ENCODE measurements around the gene EFCAB8. TPM values are rescaled to one million over a fixed set of nuclear protein-coding genes. Genes with fewer than 3 reads are reported as not detected.
"Not testable (repeated sequence)": the region's sequence is repeated elsewhere in the genome, so short reads cannot be mapped to it uniquely, and the experiment has no call there.

Gene EFCAB8
- polyA plus RNA-seq, 2 donors, result 0.11 to 0.28 TPM

DNA sequence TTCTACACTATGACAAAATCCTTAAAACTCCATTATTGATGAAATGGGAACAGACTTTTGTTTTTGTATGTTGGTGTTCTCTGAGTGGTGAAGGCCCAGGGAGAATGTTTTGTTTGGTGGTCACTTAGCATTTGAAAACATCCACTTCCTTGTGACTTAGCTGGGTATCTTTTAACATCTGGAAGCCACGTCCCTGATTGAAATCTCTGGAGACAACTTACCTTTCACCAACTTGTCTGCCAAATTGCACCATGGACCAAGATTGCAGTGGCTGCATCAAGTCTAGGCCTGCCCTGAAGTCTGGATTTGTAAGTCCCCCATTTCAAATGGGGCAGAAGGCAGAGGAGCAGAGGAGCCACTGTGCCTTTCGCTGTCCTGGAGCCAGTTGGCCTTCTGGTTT is 534 bp upstream of the EFCAB8 start:
- H3K27me3 ChIP-seq (ENCODE audit: control insufficient read depth in 1 of 2, insufficient read depth in 2 of 2, low read length in 2 of 2), result no peaks in the 10 kb centered on the region
- no peak overlapping the region for H3K27ac ChIP-seq (ENCODE audit: low read depth in 2 of 2, low read length in 1 of 2)
- H3K9me3 ChIP-seq (ENCODE audit: control insufficient read depth in 2 of 2, insufficient read depth in 1 of 2, low read depth in 1 of 2, low read length in 1 of 2), result no peaks in the 10 kb centered on the region
- 55 to 74% methylated on average over 2 of the region's 2 CpGs for WGBS, 2 donors
- peaks cover 2 to 4% of the 10 kb centered on the region in 2 donors for H3K36me3 ChIP-seq (ENCODE audit: control insufficient read depth in 2 of 2, insufficient read depth in 2 of 2, low read length in 1 of 2)
- H3K4me1 ChIP-seq (ENCODE audit: control insufficient read depth in 2 of 2, insufficient read depth in 2 of 2, low read length in 1 of 2), result no peaks in the 10 kb centered on the region
- no peak overlapping the region for H3K4me3 ChIP-seq (ENCODE audit: low read depth in 1 of 2, low read length in 2 of 2)

DNA sequence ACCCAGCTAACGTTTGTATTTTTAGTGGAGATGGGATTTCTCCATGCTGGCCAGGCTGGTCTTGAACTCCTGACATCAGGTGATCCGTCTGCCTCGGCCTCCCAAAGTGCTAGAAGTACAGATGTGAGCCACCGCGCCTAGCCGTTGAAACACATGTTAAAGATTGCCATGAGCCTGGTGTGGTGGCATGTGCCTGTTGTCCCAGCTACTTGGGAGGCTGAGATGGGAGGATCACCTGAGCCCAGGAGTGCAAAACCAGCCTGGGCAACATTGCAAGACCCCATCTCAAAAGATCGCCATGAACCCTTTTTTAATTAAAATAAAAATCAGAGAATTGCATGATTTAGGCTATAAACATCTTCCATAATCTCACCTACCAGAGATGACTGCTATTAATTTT is 2.7 kb downstream of the EFCAB8 start:
- H3K27me3 ChIP-seq (ENCODE audit: control insufficient read depth in 1 of 2, insufficient read depth in 2 of 2, low read length in 2 of 2), result no peaks in the 10 kb centered on the region
- no peaks in the 10 kb centered on the region for H3K9me3 ChIP-seq (ENCODE audit: control insufficient read depth in 2 of 2, insufficient read depth in 1 of 2, low read depth in 1 of 2, low read length in 1 of 2)
- WGBS, 2 donors, result 86 to 87% methylated on average over 7 of the region's 7 CpGs
- H3K4me3 ChIP-seq (ENCODE audit: low read depth in 1 of 2, low read length in 2 of 2), result no peak overlapping the region
- no peaks in the 10 kb centered on the region for H3K4me1 ChIP-seq (ENCODE audit: control insufficient read depth in 2 of 2, insufficient read depth in 2 of 2, low read length in 1 of 2)
- H3K36me3 ChIP-seq (ENCODE audit: control insufficient read depth in 2 of 2, insufficient read depth in 2 of 2, low read length in 1 of 2), result peaks cover 0 to 2% of the 10 kb centered on the region in 2 donors
- no peak overlapping the region for H3K27ac ChIP-seq (ENCODE audit: low read depth in 2 of 2, low read length in 1 of 2)

- H3K4me3 ChIP-seq (ENCODE audit: low read depth in 1 of 2, low read length in 2 of 2), result no peak overlapping the region
- no peaks in the 10 kb centered on the region for H3K36me3 ChIP-seq (ENCODE audit: control insufficient read depth in 2 of 2, insufficient read depth in 2 of 2, low read length in 1 of 2)
- H3K27ac ChIP-seq (ENCODE audit: low read depth in 2 of 2, low read length in 1 of 2), result no peak overlapping the region
- H3K27me3 ChIP-seq (ENCODE audit: control insufficient read depth in 1 of 2, insufficient read depth in 2 of 2, low read length in 2 of 2), result no peaks in the 10 kb centered on the region
- 72 to 75% methylated on average over 2 of the region's 2 CpGs for WGBS, 2 donors
- H3K9me3 ChIP-seq (ENCODE audit: control insufficient read depth in 2 of 2, insufficient read depth in 1 of 2, low read depth in 1 of 2, low read length in 1 of 2), result no peaks in the 10 kb centered on the region
- H3K4me1 ChIP-seq (ENCODE audit: control insufficient read depth in 2 of 2, insufficient read depth in 2 of 2, low read length in 1 of 2), result no peaks in the 10 kb centered on the region
Measured at GRCh38 chr20:32869562-32869961, 10.8 kb downstream of the EFCAB8 start.

GRCh38 chr20:32870526-32870925 is 11.8 kb downstream of the EFCAB8 start:
- WGBS, 2 donors, result 94 to 99% methylated on average over 3 of the region's 3 CpGs

GRCh38 chr20:32870985-32871384 is 12.3 kb downstream of the EFCAB8 start:
- Histone ChIP-seq H3K9me3 (ENCODE audit: control insufficient read depth in 2 of 2, insufficient read depth in 1 of 2, low read depth in 1 of 2, low read length in 1 of 2) (no peaks in the 10 kb centered on the region), H3K27me3 (ENCODE audit: control insufficient read depth in 1 of 2, insufficient read depth in 2 of 2, low read length in 2 of 2) (no peaks in the 10 kb centered on the region), H3K4me3 (ENCODE audit: low read depth in 1 of 2, low read length in 2 of 2) (no peak overlapping the region), H3K27ac (ENCODE audit: low read depth in 2 of 2, low read length in 1 of 2) (no peak overlapping the region), H3K36me3 (ENCODE audit: control insufficient read depth in 2 of 2, insufficient read depth in 2 of 2, low read length in 1 of 2) (no peaks in the 10 kb centered on the region), H3K4me1 (ENCODE audit: control insufficient read depth in 2 of 2, insufficient read depth in 2 of 2, low read length in 1 of 2) (no peaks in the 10 kb centered on the region)
- WGBS, 2 donors, result 89% methylated on average over 5 of the region's 5 CpGs

More at GRCh38 chr20:32870526-32870925, 11.8 kb downstream of the EFCAB8 start:
- not testable (repeated sequence) for H3K4me1 ChIP-seq (ENCODE audit: control insufficient read depth in 2 of 2, insufficient read depth in 2 of 2, low read length in 1 of 2); H3K27me3 ChIP-seq (ENCODE audit: control insufficient read depth in 1 of 2, insufficient read depth in 2 of 2, low read length in 2 of 2); H3K36me3 ChIP-seq (ENCODE audit: control insufficient read depth in 2 of 2, insufficient read depth in 2 of 2, low read length in 1 of 2); H3K27ac ChIP-seq (ENCODE audit: low read depth in 2 of 2, low read length in 1 of 2); H3K4me3 ChIP-seq (ENCODE audit: low read depth in 1 of 2, low read length in 2 of 2); H3K9me3 ChIP-seq (ENCODE audit: control insufficient read depth in 2 of 2, insufficient read depth in 1 of 2, low read depth in 1 of 2, low read length in 1 of 2)

GRCh38 chr20:32871627-32872160 is 13.0 kb downstream of the EFCAB8 start:
- Histone ChIP-seq H3K4me3 (ENCODE audit: low read depth in 1 of 2, low read length in 2 of 2) (no peak overlapping the region), H3K27me3 (ENCODE audit: control insufficient read depth in 1 of 2, insufficient read depth in 2 of 2, low read length in 2 of 2) (no peaks in the 10 kb centered on the region), H3K27ac (ENCODE audit: low read depth in 2 of 2, low read length in 1 of 2) (no peak overlapping the region), H3K4me1 (ENCODE audit: control insufficient read depth in 2 of 2, insufficient read depth in 2 of 2, low read length in 1 of 2) (no peaks in the 10 kb centered on the region), H3K36me3 (ENCODE audit: control insufficient read depth in 2 of 2, insufficient read depth in 2 of 2, low read length in 1 of 2) (no peaks in the 10 kb centered on the region), H3K9me3 (ENCODE audit: control insufficient read depth in 2 of 2, insufficient read depth in 1 of 2, low read depth in 1 of 2, low read length in 1 of 2) (no peaks in the 10 kb centered on the region)
- 63 to 81% methylated on average over 4 of the region's 4 CpGs for whole genome bisulfite sequencing, 2 donors

- H3K27ac ChIP-seq (ENCODE audit: low read depth in 2 of 2, low read length in 1 of 2), result no peak overlapping the region
- no peaks in the 10 kb centered on the region for H3K4me1 ChIP-seq (ENCODE audit: control insufficient read depth in 2 of 2, insufficient read depth in 2 of 2, low read length in 1 of 2)
- no peaks in the 10 kb centered on the region for H3K9me3 ChIP-seq (ENCODE audit: control insufficient read depth in 2 of 2, insufficient read depth in 1 of 2, low read depth in 1 of 2, low read length in 1 of 2)
- H3K4me3 ChIP-seq (ENCODE audit: low read depth in 1 of 2, low read length in 2 of 2), result no peak overlapping the region
- no peaks in the 10 kb centered on the region for H3K27me3 ChIP-seq (ENCODE audit: control insufficient read depth in 1 of 2, insufficient read depth in 2 of 2, low read length in 2 of 2)
- 71 to 81% methylated on average over 6 of the region's 6 CpGs for WGBS, 2 donors
- H3K36me3 ChIP-seq (ENCODE audit: control insufficient read depth in 2 of 2, insufficient read depth in 2 of 2, low read length in 1 of 2), result no peaks in the 10 kb centered on the region
Measured at GRCh38 chr20:32872266-32872665, 13.5 kb downstream of the EFCAB8 start.

DNA sequence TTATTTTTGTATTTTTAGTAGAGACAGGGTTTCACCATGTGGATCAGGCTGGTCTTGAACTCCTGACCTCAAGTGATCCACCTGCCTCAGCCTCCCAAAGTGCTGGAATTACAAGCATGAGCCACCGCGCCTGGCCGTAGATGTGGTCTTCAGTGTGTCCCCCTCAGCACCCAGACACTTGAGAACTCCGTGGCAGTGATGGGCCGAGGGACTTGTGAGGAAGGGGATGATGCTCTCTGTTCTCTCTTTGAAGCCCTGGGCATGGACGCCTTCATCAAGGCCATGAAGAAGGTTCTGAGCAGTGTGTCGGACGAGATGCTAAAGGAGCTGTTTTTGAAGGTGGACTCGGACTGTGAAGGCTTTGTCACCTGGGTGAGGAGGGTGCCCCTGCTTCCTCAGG is 16.9 kb downstream of the EFCAB8 start:
- no peaks in the 10 kb centered on the region for H3K36me3 ChIP-seq (ENCODE audit: control insufficient read depth in 2 of 2, insufficient read depth in 2 of 2, low read length in 1 of 2)
- H3K4me1 ChIP-seq (ENCODE audit: control insufficient read depth in 2 of 2, insufficient read depth in 2 of 2, low read length in 1 of 2), result no peaks in the 10 kb centered on the region
- H3K9me3 ChIP-seq (ENCODE audit: control insufficient read depth in 2 of 2, insufficient read depth in 1 of 2, low read depth in 1 of 2, low read length in 1 of 2), result no peaks in the 10 kb centered on the region
- WGBS, 2 donors, result 94 to 96% methylated on average over 9 of the region's 9 CpGs
- no peak overlapping the region for H3K27ac ChIP-seq (ENCODE audit: low read depth in 2 of 2, low read length in 1 of 2)
- no peaks in the 10 kb centered on the region for H3K27me3 ChIP-seq (ENCODE audit: control insufficient read depth in 1 of 2, insufficient read depth in 2 of 2, low read length in 2 of 2)
- no peak overlapping the region for H3K4me3 ChIP-seq (ENCODE audit: low read depth in 1 of 2, low read length in 2 of 2)

DNA sequence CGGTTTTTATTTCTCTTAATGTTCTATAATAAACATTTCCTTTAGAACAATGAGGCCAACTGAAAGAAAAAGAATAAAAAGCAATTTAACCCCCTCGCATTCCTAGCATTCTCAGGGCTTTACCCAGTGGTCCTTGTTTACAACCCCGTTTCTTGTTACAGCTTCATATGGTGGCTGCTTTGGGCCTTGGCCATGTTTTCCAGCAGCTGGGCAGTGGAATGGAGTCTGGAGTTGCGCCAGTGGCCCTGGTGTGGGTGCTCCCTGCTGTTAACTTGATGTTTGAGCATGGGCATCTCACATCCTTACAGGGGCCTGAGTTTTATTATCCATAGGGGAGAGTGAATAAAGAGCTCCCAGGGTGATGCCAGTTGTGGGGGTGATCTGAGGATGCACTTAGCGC is 18.8 kb downstream of the EFCAB8 start:
- Histone ChIP-seq H3K4me3 (ENCODE audit: low read depth in 1 of 2, low read length in 2 of 2) (no peak overlapping the region), H3K27me3 (ENCODE audit: control insufficient read depth in 1 of 2, insufficient read depth in 2 of 2, low read length in 2 of 2) (no peaks in the 10 kb centered on the region), H3K9me3 (ENCODE audit: control insufficient read depth in 2 of 2, insufficient read depth in 1 of 2, low read depth in 1 of 2, low read length in 1 of 2) (peaks cover 0 to 3% of the 10 kb centered on the region in 2 donors), H3K4me1 (ENCODE audit: control insufficient read depth in 2 of 2, insufficient read depth in 2 of 2, low read length in 1 of 2) (no peaks in the 10 kb centered on the region), H3K36me3 (ENCODE audit: control insufficient read depth in 2 of 2, insufficient read depth in 2 of 2, low read length in 1 of 2) (no peaks in the 10 kb centered on the region), H3K27ac (ENCODE audit: low read depth in 2 of 2, low read length in 1 of 2) (no peak overlapping the region)
- 86 to 88% methylated on average over 5 of the region's 5 CpGs for WGBS, 2 donors

- Histone ChIP-seq H3K27me3 (ENCODE audit: control insufficient read depth in 1 of 2, insufficient read depth in 2 of 2, low read length in 2 of 2) (no peaks in the 10 kb centered on the region), H3K9me3 (ENCODE audit: control insufficient read depth in 2 of 2, insufficient read depth in 1 of 2, low read depth in 1 of 2, low read length in 1 of 2) (peaks cover 0 to 3% of the 10 kb centered on the region in 2 donors), H3K27ac (ENCODE audit: low read depth in 2 of 2, low read length in 1 of 2) (no peak overlapping the region), H3K4me3 (ENCODE audit: low read depth in 1 of 2, low read length in 2 of 2) (no peak overlapping the region), H3K4me1 (ENCODE audit: control insufficient read depth in 2 of 2, insufficient read depth in 2 of 2, low read length in 1 of 2) (no peaks in the 10 kb centered on the region), H3K36me3 (ENCODE audit: control insufficient read depth in 2 of 2, insufficient read depth in 2 of 2, low read length in 1 of 2) (no peaks in the 10 kb centered on the region)
- WGBS, 2 donors, result 92 to 93% methylated on average over 3 of the region's 3 CpGs
Measured at GRCh38 chr20:32878820-32879219, 20.1 kb downstream of the EFCAB8 start.

Measured in esophagus (tissue), 2 donors.